BLaER1 (cell line): ENCODE measurements around the gene CD8B.
"Not testable (repeated sequence)": the region's sequence is repeated elsewhere in the genome, so short reads cannot be mapped to it uniquely, and the experiment has no call there.

Experiments used
- H3K27ac ChIP-seq: shearing (Covaris generic); formaldehyde crosslinking; 2 replicates; pipeline ENCODE4 v1.8.1; 2022
- H3K27me3 ChIP-seq: shearing (Covaris generic); formaldehyde crosslinking; 2 replicates; pipeline ENCODE4 v1.8.1; 2022
- H3K36me3 ChIP-seq: shearing (Covaris generic); formaldehyde crosslinking; 2 replicates; pipeline ENCODE4 v1.8.1; 2022
- H3K4me1 ChIP-seq: shearing (Covaris generic); formaldehyde crosslinking; 2 replicates; pipeline ENCODE4 v1.8.1; 2022
- H3K4me2 ChIP-seq: shearing (Covaris generic); formaldehyde crosslinking; 2 replicates; pipeline ENCODE4 v1.8.1; 2022
- H3K4me3 ChIP-seq: shearing (Covaris generic); formaldehyde crosslinking; 2 replicates; pipeline ENCODE4 v1.8.1; 2022
- H3K9ac ChIP-seq: shearing (Covaris generic); formaldehyde crosslinking; 2 replicates; pipeline ENCODE4 v1.8.1; 2022
- H3K9me3 ChIP-seq: shearing (Covaris generic); formaldehyde crosslinking; 2 replicates; pipeline ENCODE4 v1.8.1; 2022
- H4K20me1 ChIP-seq: shearing (Covaris generic); formaldehyde crosslinking; 2 replicates; pipeline ENCODE4 v1.8.1; 2022
- Cebpa-rat ChIP-seq: shearing (Covaris generic); IDR thresholded peaks from 2 replicates; pipeline ENCODE4 v1.8.1; 2022

The CD8B gene

GRCh38 chr2:86851581-86851980 is 10.1 kb downstream of the CD8B start:
- Histone ChIP-seq H3K4me1 (peaks cover 34% of the 10 kb centered on the region), H3K4me2 (peak overlapping the region; percentile 37), H3K9ac (0 out of 2 replicates have a peak overlapping the region, but pooled peaks have one; percentile 29)
- H3K4me3 ChIP-seq, H3K27me3 ChIP-seq, H3K27ac ChIP-seq, H3K9me3 ChIP-seq, H3K36me3 ChIP-seq, H4K20me1 ChIP-seq: not testable (repeated sequence)

GRCh38 chr2:86842607-86843234 is 19.0 kb downstream of the CD8B start:
- not testable (repeated sequence) for H3K4me2 ChIP-seq, H3K27me3 ChIP-seq, H3K9me3 ChIP-seq, H4K20me1 ChIP-seq, H3K4me3 ChIP-seq, H3K4me1 ChIP-seq, H3K27ac ChIP-seq, H3K9ac ChIP-seq, H3K36me3 ChIP-seq

DNA sequence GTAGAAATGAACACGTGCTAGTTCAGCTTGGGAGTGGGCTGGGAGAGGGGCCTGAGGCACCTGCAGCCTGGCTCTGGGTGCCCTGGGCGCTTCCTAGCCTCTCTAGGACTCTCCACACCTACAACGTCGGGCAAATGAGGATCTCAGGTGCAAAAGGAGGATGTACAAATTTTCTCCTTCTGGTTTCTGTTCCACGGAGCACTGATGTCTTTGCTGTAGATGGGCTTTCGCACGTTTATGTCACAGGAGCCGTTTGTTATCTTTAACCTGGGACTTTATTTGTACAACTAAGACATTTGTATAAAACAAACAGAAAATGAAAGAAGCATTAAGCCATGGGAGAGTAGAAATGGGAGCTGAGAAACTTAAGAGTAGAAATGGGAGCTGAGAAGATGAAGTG is 20.4 kb downstream of the CD8B start:
- not testable (repeated sequence) for H3K4me3 ChIP-seq, H3K9ac ChIP-seq, H3K27me3 ChIP-seq, H3K4me1 ChIP-seq, H3K27ac ChIP-seq, H3K4me2 ChIP-seq, H4K20me1 ChIP-seq, H3K36me3 ChIP-seq, H3K9me3 ChIP-seq

GRCh38 chr2:86839871-86840548 is 21.7 kb downstream of the CD8B start:
- H3K27ac ChIP-seq, H3K9ac ChIP-seq, H3K4me2 ChIP-seq, H3K4me3 ChIP-seq, H3K27me3 ChIP-seq, H3K4me1 ChIP-seq, H4K20me1 ChIP-seq, H3K9me3 ChIP-seq, H3K36me3 ChIP-seq: not testable (repeated sequence)

- not testable (repeated sequence) for H3K4me2 ChIP-seq, H3K9ac ChIP-seq
Observed at GRCh38 chr2:86839455-86839854, 22.2 kb downstream of the CD8B start.

GRCh38 chr2:86837714-86838113 is 24.0 kb downstream of the CD8B start:
- H3K4me2 ChIP-seq: not testable (repeated sequence)

More at GRCh38 chr2:86839455-86839854, 22.2 kb downstream of the CD8B start:
- not testable (repeated sequence) for H3K27ac ChIP-seq, H3K4me3 ChIP-seq, H4K20me1 ChIP-seq, H3K36me3 ChIP-seq, H3K4me1 ChIP-seq, H3K9me3 ChIP-seq, H3K27me3 ChIP-seq

DNA sequence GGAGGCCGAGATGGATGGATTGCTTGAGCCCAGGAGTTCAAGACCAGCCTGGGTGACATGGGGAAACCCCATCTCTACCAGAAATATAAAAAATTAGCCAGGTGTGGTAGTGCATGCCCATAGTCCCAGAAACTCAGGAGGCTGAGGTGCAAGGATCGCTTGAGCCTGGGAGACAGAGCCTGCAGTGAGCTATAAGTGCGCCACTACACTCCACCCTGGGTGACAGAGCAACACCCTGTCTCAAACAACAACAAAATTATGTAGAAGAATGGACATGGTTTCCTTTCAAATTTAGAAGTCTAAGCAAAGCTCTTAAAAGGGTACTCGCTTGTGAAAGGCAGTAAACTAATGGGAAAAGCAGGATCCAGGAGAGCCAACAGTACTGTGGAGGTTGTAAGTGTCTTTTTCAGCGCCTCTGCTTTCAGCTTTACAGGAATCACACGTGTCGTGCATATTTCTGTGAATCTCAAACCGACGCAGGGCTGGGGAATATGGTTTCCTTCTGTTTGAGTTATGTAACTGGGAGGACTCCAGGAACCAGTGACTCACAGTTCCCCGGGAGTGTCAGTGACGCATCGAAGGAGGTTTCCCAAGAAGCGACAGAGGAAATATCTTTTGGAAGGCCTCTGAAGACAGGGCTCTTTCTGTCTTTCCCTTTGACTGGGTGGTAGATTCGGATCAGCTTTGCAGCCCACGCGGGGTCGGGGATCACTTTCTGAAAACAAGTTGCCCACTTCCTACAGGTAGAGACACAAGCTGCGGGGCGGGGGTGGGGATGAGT is 24.6 kb downstream of the CD8B start:
- not testable (repeated sequence) for H3K27me3 ChIP-seq, H3K9ac ChIP-seq, H3K4me2 ChIP-seq, H4K20me1 ChIP-seq, H3K27ac ChIP-seq, H3K36me3 ChIP-seq, H3K9me3 ChIP-seq, H3K4me1 ChIP-seq, H3K4me3 ChIP-seq

More at GRCh38 chr2:86837714-86838113, 24.0 kb downstream of the CD8B start:
- not testable (repeated sequence) for H3K27ac ChIP-seq, H4K20me1 ChIP-seq, H3K4me1 ChIP-seq, H3K9me3 ChIP-seq, H3K36me3 ChIP-seq, H3K4me3 ChIP-seq, H3K9ac ChIP-seq, H3K27me3 ChIP-seq

- not testable (repeated sequence) for H3K9ac ChIP-seq, H3K36me3 ChIP-seq, H3K9me3 ChIP-seq, H3K4me2 ChIP-seq, H4K20me1 ChIP-seq, H3K4me3 ChIP-seq, H3K27me3 ChIP-seq, H3K4me1 ChIP-seq, H3K27ac ChIP-seq
Observed at GRCh38 chr2:86835548-86835889, 26.2 kb downstream of the CD8B start.

DNA sequence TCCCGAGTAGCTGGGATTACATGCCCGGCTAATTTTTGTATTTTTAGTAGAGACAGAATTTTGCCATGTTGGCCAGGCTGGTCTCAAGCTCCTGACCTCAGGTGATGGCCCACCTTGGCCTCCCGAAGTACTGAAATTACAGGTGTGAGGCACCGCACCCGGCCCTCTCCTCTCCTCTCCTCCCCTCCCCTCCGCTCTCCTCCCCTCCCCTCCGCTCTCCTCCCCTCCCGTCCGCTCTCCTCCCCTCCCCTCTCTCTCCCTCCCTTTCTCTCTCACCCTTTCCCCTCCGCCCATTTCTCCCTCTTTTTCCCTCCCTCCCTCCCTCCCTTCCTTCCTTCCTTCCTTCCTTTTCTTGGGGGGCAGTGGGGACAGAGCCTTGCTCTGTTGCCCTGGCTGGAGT is 28.4 kb downstream of the CD8B start:
- Histone ChIP-seq H3K9ac (no peak overlapping the region), H3K9me3 (no peaks in the 10 kb centered on the region), H3K27me3 (no peaks in the 10 kb centered on the region), H3K4me1 (no peaks in the 10 kb centered on the region), H3K36me3 (no peaks in the 10 kb centered on the region), H3K4me2 (no peak overlapping the region), H4K20me1 (no peaks in the 10 kb centered on the region), H3K4me3 (no peak overlapping the region), H3K27ac (no peak overlapping the region)
- TF ChIP-seq Cebpa-rat: no peak

GRCh38 chr2:86832334-86833096 is 29.2 kb downstream of the CD8B start:
- Histone ChIP-seq H3K9ac (no peak overlapping the region), H3K4me2 (no peak overlapping the region), H3K4me1 (no peaks in the 10 kb centered on the region), H3K9me3 (no peaks in the 10 kb centered on the region), H3K36me3 (no peaks in the 10 kb centered on the region), H3K27ac (no peak overlapping the region), H4K20me1 (no peaks in the 10 kb centered on the region), H3K27me3 (no peaks in the 10 kb centered on the region), H3K4me3 (no peak overlapping the region)
- no peak for TF ChIP-seq Cebpa-rat
